ENCODE measurements around the gene MRPL23. TPM values are rescaled to one million over a fixed set of nuclear protein-coding genes. Genes with fewer than 3 reads are reported as not detected.
"Not testable (repeated sequence)": the region's sequence is repeated elsewhere in the genome, so short reads cannot be mapped to it uniquely, and the experiment has no call there.

The MRPL23 gene
- total RNA-seq, 1 donor from 2014 or later = 125 TPM

- no peaks in the 10 kb centered on the region for H3K36me3 ChIP-seq (ENCODE audit: control insufficient read depth, insufficient read depth, low read length)
- DNase-seq (ENCODE audit: low read depth) (no peak), FAIRE-seq (no peak)
- no peak for TF ChIP-seq CTCF (IDR thresholded peaks at IDR 0.05; ENCODE audit: insufficient read depth, low read length, severe bottlenecking)
- no peaks in the 10 kb centered on the region for H3K27me3 ChIP-seq (ENCODE audit: control insufficient read depth, insufficient read depth, low read length)
- no peak overlapping the region for H3K4me3 ChIP-seq (ENCODE audit: low read depth, low read length)
These were observed 8.0 kb upstream of the MRPL23 start for GRCh38 chr11:1939006-1939625.

- not testable (repeated sequence) for H3K4me3 ChIP-seq (ENCODE audit: low read depth, low read length); DNase-seq (ENCODE audit: low read depth); H3K27me3 ChIP-seq (ENCODE audit: control insufficient read depth, insufficient read depth, low read length); H3K36me3 ChIP-seq (ENCODE audit: control insufficient read depth, insufficient read depth, low read length)
- peak; percentile 100 for FAIRE-seq
These were observed 7.3 kb upstream of the MRPL23 start for GRCh38 chr11:1939788-1940187.

GRCh38 chr11:1942558-1943260 lies 4.4 kb upstream of the MRPL23 start:
- no peak for TF ChIP-seq CTCF (IDR thresholded peaks at IDR 0.05; ENCODE audit: insufficient read depth, low read length, severe bottlenecking)
- DNase-seq (ENCODE audit: low read depth) = no peak
- no peak overlapping the region for H3K4me3 ChIP-seq (ENCODE audit: low read depth, low read length)

GRCh38 chr11:1943576-1943975 lies 3.6 kb upstream of the MRPL23 start:
- no peak overlapping the region for H3K4me3 ChIP-seq (ENCODE audit: low read depth, low read length)
- FAIRE-seq = no peak
- no peak for TF ChIP-seq CTCF (IDR thresholded peaks at IDR 0.05; ENCODE audit: insufficient read depth, low read length, severe bottlenecking)
- H3K36me3 ChIP-seq (ENCODE audit: control insufficient read depth, insufficient read depth, low read length) = no peaks in the 10 kb centered on the region
- H3K27me3 ChIP-seq (ENCODE audit: control insufficient read depth, insufficient read depth, low read length) = no peaks in the 10 kb centered on the region
- DNase-seq (ENCODE audit: low read depth) = no peak

More at GRCh38 chr11:1942558-1943260, 4.4 kb upstream of the MRPL23 start:
- Histone ChIP-seq H3K36me3 (ENCODE audit: control insufficient read depth, insufficient read depth, low read length) (no peaks in the 10 kb centered on the region), H3K27me3 (ENCODE audit: control insufficient read depth, insufficient read depth, low read length) (no peaks in the 10 kb centered on the region)
- FAIRE-seq = no peak

GRCh38 chr11:1943977-1944376 lies 3.2 kb upstream of the MRPL23 start:
- Histone ChIP-seq H3K36me3 (ENCODE audit: control insufficient read depth, insufficient read depth, low read length) (no peaks in the 10 kb centered on the region), H3K4me3 (ENCODE audit: low read depth, low read length) (no peak overlapping the region), H3K27me3 (ENCODE audit: control insufficient read depth, insufficient read depth, low read length) (no peaks in the 10 kb centered on the region)
- peak; percentile 70 for DNase-seq (ENCODE audit: low read depth)
- no peak for FAIRE-seq
- TF ChIP-seq CTCF (IDR thresholded peaks at IDR 0.05; ENCODE audit: insufficient read depth, low read length, severe bottlenecking) = no peak

- no peak overlapping the region for H3K4me3 ChIP-seq (ENCODE audit: low read depth, low read length)
- no peak for TF ChIP-seq CTCF (IDR thresholded peaks at IDR 0.05; ENCODE audit: insufficient read depth, low read length, severe bottlenecking)
- H3K36me3 ChIP-seq (ENCODE audit: control insufficient read depth, insufficient read depth, low read length) = no peaks in the 10 kb centered on the region
- H3K27me3 ChIP-seq (ENCODE audit: control insufficient read depth, insufficient read depth, low read length) = no peaks in the 10 kb centered on the region
- FAIRE-seq = no peak
- no peak for DNase-seq (ENCODE audit: low read depth)
These were observed 583 bp downstream of the MRPL23 start for GRCh38 chr11:1947592-1948237.
